ENCODE results near the gene AP2A1.

The AP2A1 gene

GRCh38 chr19:49809941-49810389 lies 43.2 kb downstream of the AP2A1 start:
- TF ChIP-seq, protein P1, sequence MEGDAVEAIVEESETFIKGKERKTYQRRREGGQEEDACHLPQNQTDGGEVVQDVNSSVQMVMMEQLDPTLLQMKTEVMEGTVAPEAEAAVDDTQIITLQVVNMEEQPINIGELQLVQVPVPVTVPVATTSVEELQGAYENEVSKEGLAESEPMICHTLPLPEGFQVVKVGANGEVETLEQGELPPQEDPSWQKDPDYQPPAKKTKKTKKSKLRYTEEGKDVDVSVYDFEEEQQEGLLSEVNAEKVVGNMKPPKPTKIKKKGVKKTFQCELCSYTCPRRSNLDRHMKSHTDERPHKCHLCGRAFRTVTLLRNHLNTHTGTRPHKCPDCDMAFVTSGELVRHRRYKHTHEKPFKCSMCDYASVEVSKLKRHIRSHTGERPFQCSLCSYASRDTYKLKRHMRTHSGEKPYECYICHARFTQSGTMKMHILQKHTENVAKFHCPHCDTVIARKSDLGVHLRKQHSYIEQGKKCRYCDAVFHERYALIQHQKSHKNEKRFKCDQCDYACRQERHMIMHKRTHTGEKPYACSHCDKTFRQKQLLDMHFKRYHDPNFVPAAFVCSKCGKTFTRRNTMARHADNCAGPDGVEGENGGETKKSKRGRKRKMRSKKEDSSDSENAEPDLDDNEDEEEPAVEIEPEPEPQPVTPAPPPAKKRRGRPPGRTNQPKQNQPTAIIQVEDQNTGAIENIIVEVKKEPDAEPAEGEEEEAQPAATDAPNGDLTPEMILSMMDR (conservative IDR thresholded peaks at IDR 0.05), result no peak
- TF ChIP-seq ZFX (IDR thresholded peaks at IDR 0.05), result no peak
- no peak overlapping the region for H3K27ac ChIP-seq

DNA sequence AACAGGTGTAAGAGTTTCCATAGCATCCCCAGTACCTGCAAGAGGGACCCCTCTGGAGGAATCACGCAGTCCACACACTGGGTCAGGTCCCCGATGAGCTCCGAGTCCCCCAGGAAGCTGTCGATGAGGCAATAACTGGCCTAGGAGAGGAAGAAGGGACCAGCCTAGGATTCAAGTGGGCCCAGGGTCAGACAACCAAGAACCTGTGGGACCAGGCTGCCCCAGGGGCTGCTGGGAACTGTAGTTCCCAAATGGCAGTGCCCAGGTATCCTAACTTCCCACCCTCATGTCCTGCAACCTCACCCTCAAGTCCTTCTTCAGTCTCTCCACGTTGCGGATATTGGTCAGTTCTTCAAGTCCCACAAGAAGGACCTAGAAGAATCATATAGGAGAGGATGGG lies 44.5 kb downstream of the AP2A1 start:
- TF ChIP-seq ZFX (IDR thresholded peaks at IDR 0.05), result no peak

GRCh38 chr19:49812452-49812996 lies 45.7 kb downstream of the AP2A1 start:
- TF ChIP-seq ZFX (IDR thresholded peaks at IDR 0.05), result no peak
- peak overlapping the region; percentile 7; the same call in 1 of the 2 replicates for H3K27ac ChIP-seq

More for the DNA sequence above, 44.5 kb downstream of the AP2A1 start:
- no peak overlapping the region for H3K27ac ChIP-seq

- no peak for TF ChIP-seq ZFX (IDR thresholded peaks at IDR 0.05)
- TF ChIP-seq, protein P1 (conservative IDR thresholded peaks at IDR 0.05), result no peak
- peak within 1 kb of the TSS; percentile 7 for H3K27ac ChIP-seq
These were observed 46.4 kb downstream of the AP2A1 start, which contains the start of gene FUZ for GRCh38 chr19:49812997-49813861. TSS of gene FUZ (minus strand) at chr19:49813292. CDS start at chr19:49813106, 186 bp downstream.

- TF ChIP-seq, protein P1 (conservative IDR thresholded peaks at IDR 0.05), result no peak
- no peak for TF ChIP-seq ZFX (IDR thresholded peaks at IDR 0.05)
- H3K27ac ChIP-seq, result no peak overlapping the region
These were observed 47.2 kb downstream of the AP2A1 start for GRCh38 chr19:49814010-49814409.

- no peak for TF ChIP-seq ZFX (IDR thresholded peaks at IDR 0.05)
- TF ChIP-seq, protein P1 (conservative IDR thresholded peaks at IDR 0.05), result no peak
- no peak overlapping the region for H3K27ac ChIP-seq
These were observed 49.8 kb downstream of the AP2A1 start for GRCh38 chr19:49816590-49816989.

DNA sequence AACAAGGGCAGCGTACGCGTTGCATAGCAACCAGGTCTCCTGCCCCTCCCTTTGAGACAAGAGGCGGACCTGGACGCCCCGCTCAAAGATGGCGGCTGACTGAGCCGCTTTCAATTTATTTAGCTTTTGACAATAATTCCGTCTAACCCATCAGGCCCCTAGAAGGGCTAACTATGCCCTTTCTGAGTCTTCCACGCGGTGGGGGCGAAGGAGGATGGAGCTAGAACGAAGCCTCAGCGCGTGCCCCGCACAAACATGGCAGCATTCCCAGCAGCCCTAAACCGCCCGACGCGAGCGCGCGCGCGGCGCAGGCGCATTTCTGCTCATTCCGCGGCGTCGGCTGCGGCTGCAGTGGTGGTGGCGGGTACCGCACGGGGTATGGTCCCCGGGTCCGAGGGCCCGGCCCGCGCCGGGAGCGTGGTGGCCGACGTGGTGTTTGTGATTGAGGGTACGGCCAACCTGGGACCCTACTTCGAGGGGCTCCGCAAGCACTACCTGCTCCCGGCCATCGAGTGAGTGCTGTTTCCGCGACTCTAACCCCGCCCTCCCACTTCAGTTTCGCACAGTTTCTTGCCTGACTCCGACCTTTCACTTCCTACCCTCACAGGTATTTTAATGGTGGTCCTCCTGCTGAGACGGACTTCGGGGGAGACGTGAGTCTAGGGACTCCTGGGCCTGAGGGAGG lies 51.3 kb downstream of the AP2A1 start, which contains the start of gene MED25:
Gene MED25 (plus strand): TSS at position 326 of the 685 bp plus-strand sequence. CDS start 53 bp downstream, at position 379.
- peak within 1 kb of the TSS; percentile 92 for H3K27ac ChIP-seq
- TF ChIP-seq, protein P1 (conservative IDR thresholded peaks at IDR 0.05), result no peak
- TF ChIP-seq ZFX (IDR thresholded peaks at IDR 0.05), result peak; percentile 71; the same call in 1 of the 2 replicates
